Activated T-cell treated with anti-CD3 and anti-CD28 coated beads, Interleukin-2, amount 50 U/mL, for 48 hours (primary cell): ENCODE measurements around the gene TTLL9.

ENCODE experiments used
- DNase-seq, 2 experiments: peaks; one replicate each; pipeline ENCODE4 v3.0.0-alpha.2; 2020

The TTLL9 gene

GRCh38 chr20:31859266-31859997, 11.0 kb upstream of the TTLL9 start:
- no peak for DNase-seq

DNA sequence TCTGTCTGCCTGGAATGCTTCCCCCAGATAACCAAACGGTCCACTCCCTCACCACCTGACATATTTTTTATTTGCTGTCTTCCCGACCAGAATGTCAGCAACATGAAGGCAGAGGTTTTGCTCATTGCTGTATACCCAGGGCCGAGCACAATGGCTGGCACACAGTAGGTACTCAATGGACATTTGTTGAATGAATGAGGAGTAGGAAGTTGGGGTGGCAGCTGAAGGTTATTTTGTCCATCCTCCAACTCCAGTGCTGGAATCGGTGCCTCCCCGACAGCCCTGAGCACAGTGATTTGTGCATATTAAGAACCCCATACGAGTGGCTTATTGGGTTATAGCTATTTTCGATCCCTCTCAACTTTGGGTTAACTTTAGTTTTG, 10.4 kb upstream of the TTLL9 start:
- no peak for DNase-seq

- DNase-seq: no peak
Observed at GRCh38 chr20:31860390-31861134, 9.9 kb upstream of the TTLL9 start.

DNA sequence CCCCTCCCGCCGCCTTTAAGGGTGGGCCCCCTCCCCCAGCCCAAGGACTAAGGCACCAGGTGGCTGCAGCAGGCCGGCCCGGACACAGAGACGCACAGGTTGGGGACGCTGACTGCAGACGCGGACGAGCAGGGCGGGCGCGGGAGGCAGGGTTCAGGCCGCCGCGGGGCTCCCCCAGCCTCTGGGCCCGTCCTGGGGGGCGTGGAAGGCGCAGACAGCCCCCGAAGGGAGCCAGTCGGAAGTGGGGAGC, 9.4 kb upstream of the TTLL9 start:
- no peak for DNase-seq

DNA sequence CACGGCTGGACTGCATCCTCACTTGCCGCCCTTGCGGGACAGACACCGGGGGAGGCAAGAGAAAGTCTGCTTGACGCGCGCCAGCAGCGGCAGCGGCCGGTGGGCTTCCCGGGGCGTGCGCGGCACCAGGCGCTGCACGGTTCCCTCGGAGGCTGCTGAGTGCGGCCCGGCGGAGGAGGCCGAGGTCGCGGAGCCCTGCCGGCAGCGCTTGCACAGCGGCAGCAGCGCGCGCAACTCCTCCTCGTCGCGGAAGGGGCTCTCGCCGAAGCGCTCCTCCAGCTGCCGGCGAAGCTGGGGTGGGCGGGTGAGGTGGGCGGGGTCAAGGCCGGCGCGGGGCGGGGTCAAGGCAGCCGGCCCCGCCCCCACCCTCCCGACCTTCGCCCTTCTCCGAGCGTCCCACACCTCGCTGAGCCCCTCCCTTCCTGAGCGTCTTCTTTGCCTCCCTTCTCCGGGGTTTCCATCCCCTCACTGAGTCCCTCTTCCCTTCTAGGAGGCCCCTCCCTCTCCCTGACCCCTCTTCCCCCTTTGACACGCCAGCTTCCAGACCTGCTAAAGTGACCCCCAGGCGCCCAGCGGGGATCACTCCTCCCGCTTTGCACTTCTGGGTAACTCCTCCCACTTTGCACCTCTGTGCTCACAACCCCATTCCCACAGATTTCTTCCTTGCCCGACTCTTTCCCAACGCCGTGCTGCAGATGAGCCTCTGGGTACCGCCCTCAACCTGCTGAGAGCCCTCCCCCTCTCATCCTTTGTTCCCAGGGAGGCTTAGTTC, 8.9 kb upstream of the TTLL9 start:
- peak; percentile 69 to 79 for DNase-seq

GRCh38 chr20:31862157-31862470, 8.3 kb upstream of the TTLL9 start:
- no peak for DNase-seq

- no peak for DNase-seq
Observed at GRCh38 chr20:31862506-31862905, 7.9 kb upstream of the TTLL9 start.

DNA sequence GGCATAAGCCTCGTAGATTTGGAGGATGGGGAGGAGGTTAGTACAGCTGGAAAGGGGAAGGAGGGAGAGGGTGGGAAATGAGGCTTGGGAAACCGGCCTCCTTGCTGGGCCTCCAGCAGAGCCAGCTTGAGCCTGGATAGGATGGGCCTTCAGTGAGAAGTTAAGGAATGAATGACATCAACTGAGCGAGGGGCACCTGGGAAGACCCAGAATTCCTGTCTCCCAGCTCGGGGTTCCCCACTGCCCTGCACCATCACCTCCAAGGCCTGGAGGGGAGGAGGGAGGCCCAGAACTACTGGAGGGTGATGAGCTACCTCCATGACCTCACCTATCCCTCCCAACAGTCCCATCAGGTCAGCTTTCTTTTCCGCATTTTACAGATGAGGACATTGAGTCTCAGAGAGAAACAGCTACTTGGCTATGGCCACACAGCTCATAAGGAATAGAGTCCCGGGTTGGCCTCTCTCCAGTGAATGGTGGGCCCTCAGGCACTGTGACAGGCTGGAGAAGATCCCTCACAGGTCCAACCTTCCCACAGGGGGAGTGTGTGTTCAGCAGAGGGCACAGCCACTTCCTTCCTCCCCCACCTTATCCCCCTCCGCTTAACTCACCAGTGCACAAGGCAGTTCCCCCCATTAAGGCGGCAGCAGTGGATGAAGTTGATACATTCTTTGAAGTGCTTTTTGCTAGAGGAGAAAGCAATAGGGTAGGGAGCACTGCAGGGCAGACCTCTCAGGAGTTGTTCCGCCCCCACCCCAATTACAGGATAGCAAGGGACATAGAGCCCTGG, 6.9 kb upstream of the TTLL9 start:
- no peak for DNase-seq

DNA sequence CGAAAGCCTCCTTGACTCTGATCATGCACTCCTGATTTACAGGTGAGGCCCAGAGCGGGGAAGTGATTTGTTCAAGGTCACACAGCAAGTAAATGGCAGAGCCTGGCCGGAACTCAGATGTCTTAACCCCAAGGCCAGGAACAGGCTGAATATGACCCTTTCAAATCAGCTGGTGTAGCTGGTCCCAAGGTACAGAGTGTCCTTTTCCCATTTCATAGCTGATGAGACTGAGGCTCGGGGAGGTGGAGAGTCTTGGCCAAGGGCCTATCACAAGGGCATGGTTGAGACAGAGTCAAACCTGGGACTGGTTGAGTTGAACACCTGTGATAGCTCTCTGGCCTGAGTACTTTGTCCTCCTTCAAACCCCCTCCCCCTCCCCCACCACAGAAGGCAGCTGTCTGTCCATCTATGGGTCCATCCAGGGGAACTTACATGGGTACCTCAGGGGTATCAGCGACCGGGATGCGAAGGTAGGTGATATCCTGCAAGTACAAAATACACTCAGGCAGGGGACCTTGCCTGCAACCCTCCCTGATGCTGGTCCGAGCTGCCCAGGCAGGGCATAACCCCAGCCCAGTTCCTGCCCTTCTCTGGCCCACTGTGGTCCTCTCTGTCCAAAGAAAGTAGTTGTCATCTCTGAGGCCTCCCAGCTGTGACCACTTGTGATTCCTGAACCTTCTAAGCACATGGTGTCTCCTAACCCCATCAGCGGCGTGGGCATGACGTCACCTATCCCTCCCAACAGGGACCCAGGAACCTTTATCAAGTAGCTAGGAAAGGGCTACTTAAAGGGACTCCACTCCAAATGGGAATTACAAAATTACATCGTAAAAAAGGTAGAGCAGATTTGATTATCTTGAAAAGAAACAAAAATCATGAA, 5.7 kb upstream of the TTLL9 start:
- DNase-seq: no peak

DNA sequence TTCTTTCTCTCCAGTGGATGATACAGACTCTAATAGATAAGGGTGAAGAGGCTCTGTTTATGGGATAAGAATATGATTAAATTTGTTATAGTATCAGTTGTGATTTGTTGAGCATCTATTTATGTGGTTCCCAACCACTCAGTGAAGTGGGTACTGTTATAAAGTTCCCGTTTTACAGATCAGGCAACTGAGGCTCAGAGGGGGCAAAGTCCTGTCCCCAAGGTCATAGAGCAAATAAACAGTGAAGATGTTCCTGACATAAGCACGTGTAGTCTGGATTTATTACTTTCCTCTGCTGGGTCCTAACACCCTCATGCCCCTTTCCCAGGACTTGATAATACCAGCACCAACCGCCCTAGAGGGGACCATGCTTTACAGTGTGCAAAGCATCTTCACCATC, 4.2 kb upstream of the TTLL9 start:
- DNase-seq: no peak

DNA sequence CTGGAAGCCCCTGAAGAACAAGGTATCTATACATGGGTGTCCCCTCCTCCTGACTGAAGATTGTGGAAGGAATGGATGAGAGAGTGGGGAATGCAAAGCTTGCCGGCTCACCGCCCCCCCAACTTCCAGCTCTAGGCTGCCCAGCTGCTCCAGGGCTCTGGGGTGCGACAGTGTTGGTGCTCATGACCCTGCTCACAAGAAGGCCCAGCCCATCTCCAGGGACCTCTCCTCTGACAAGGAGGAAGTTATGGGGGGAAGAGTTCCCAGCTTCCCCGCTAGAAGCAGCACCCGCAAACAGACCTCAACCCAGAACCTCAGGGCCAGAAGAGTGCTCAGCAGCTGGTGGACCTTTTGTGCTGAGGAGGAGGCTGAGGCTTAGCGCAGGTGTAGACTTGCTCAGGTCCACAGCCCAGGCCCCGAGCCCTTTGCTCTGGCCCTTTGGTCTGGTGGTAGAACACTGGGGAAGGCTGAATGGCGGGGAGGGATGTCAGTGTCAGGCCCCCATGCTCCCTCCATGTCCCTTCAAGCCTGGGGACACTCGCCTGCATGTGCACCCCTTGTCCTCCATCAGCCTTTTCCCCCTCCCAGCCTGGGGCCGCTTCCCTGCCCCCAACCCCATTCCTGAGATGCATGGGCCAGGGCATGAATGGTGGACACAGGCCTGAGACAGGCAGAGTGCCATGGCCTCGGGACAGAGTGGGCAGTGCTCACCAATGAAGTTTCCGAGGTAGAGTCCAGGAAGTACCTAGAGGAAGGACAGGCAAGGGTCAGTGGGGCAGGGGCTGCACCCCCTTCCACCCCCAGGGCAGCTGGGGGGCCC, 1.4 kb upstream of the TTLL9 start:
- no peak for DNase-seq

DNA sequence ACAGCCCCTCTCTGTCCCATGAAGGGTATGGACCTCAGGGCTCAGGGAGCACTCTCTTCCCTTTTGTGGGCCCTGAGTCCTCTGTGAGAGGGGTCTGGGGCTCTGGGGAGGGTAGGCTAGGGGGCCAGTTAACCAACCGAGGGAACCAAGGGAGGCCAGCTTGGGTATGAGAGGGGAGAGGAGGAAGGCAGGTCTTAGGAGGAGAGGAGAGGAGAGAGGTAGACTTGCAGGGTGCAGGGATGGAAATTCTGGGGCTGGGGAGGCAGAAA, 827 bp upstream of the TTLL9 start:
- no peak for DNase-seq

- DNase-seq: no peak
Observed at GRCh38 chr20:31870726-31871617, 538 bp downstream of the TTLL9 start.

- no peak for DNase-seq
Observed at GRCh38 chr20:31871618-31871954, 1.2 kb downstream of the TTLL9 start.

- no peak for DNase-seq
Observed at GRCh38 chr20:31872406-31872805, 2.0 kb downstream of the TTLL9 start.

DNA sequence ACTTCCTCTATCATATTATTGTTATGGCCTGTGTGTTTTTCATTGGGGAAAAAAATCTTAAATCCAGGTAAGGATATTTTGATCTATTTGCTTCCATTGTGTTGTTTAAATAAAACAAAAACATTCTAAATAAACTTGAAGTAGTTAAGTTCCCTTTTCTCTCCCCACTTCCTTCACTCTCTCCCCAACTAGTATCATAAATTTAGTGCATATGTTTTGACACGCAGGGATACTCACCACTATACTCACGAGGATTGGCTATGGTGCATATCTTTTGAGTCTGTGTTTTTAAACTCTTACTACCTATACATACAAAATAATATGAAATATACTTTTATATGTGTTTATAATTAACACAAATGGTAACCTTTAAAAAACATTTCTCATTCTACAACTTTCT, 5.2 kb downstream of the TTLL9 start:
- no peak for DNase-seq

DNA sequence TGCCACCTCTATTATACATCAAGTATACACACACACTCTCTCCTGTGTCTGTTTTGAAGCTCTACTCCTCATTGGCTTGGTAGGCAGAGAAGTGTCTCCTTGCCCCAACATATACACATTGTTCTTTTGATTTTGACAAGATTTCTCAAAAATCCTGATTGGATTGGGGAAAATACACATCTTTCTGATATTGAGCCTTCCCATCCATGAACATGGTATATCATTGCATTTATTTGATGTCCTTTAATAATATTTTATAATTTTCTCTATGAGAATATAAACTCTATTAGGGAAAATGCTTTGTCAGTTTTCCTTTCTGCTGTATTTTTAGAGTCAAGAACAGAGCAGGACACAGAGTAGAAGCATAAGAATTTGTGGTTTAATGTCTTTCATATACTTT, 7.2 kb downstream of the TTLL9 start:
- DNase-seq: no peak

DNA sequence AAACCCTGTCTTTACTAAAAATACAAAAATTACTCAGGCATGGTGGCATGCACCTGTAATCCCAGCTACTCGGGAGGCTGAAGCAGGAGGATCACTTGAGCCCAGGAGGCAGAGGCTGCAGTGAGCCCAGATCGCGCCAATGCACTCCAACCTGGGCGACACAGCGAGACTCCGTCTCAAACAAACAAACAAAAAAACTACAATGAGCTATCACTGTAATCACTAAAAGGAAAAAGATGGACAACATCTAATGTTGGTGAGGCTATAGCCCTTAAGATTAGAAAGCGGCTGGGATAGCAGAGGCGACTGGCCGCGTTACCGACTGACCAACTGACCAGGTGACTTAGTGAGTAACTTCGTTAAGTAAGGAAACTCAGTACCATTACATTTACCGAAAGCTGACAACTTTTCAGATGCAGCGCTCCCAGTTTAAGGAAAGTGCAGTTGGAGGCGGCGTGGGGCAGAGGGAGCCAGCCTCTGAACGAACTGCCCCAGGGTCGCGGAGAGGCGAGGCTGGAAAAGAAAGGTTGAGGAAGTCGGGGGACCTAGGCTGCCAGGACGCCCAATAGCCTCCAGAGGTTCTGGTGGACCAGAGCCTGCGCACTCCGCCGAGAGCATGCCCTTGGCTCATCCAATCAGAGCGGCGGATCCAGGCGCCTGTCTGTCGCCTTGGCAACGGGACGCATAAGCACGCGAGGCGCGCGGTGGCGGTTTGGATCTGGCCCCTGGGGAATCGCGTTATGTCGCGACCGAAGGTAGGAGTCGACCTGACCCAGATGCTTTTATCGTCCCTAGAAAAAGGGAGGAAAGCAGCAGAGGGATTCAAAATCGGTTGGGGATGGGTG, 8.9 kb downstream of the TTLL9 start:
- DNase-seq: peak; percentile 88 to 89

- no peak for DNase-seq
Observed at GRCh38 chr20:31881945-31882344, 11.5 kb downstream of the TTLL9 start.

- DNase-seq: no peak
Observed at GRCh38 chr20:31883829-31884228, 13.4 kb downstream of the TTLL9 start.
